SK-N-SH (cell line): ENCODE data around the gene GDPD5.

Experiments used
- EP300 ChIP-seq, 2 experiments: IDR thresholded peaks; 2 replicates each; pipeline versions ENCODE4 v1.4.0 to v1.6.1; 2012; ENCODE audit warnings: borderline replicate concordance in 1 of 2, low read depth in 1 of 2, low read length in 1 of 2
- EZH2phosphoT487 ChIP-seq: fragments of 200-600 bp; sonication (generic); IDR thresholded peaks from 2 replicates; pipeline ENCODE4 v1.6.1; 2017; ENCODE audit warnings: low read depth, mixed run types, mild to moderate bottlenecking, antibody characterized with exemption, moderate library complexity, borderline replicate concordance
- GABPA ChIP-seq: IDR thresholded peaks from 2 replicates; pipeline ENCODE4 v1.4.0; 2012; ENCODE audit warnings: low read depth, mild to moderate bottlenecking
- JUND ChIP-seq: IDR thresholded peaks from 2 replicates; pipeline ENCODE4 v1.4.0; 2012
- NRF1 ChIP-seq: IDR thresholded peaks from 2 replicates; pipeline ENCODE4 v1.6.1; 2012; ENCODE audit warnings: low read depth, mild to moderate bottlenecking, low read length
- SMC3 ChIP-seq: IDR thresholded peaks from 2 replicates; pipeline ENCODE4 v1.6.1; 2012; ENCODE audit warnings: low read depth, low read length, improper control_type of control experiment
- TF ChIP-seq, protein P1 (sequence below): fragments of 200-600 bp; sonication (generic); IDR thresholded peaks from 2 replicates; pipeline ENCODE4 v1.6.1; 2017; ENCODE audit warnings: antibody characterized with exemption, mild to moderate bottlenecking, moderate library complexity

DNA sequence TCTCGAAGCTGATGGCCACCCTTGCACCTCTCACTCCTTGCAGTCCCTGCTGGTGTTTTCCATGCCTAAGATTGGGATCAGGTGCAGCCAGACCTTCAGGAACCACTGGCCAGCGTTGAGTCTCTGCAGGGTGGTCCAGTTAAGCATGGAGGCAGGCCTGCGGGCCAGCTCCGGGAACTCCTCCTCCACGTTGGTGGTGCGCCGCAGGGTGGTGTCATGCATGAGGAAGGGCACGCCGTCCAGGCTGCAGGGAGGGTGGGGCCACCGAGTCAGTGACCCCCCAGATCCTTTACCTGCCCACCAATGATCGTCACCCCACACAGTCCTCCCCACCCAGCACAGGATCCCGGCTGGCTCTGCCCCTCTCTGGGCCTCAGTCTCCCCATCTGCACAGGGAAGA lies 82.7 kb downstream of the GDPD5 start:
- TF ChIP-seq, protein P1, sequence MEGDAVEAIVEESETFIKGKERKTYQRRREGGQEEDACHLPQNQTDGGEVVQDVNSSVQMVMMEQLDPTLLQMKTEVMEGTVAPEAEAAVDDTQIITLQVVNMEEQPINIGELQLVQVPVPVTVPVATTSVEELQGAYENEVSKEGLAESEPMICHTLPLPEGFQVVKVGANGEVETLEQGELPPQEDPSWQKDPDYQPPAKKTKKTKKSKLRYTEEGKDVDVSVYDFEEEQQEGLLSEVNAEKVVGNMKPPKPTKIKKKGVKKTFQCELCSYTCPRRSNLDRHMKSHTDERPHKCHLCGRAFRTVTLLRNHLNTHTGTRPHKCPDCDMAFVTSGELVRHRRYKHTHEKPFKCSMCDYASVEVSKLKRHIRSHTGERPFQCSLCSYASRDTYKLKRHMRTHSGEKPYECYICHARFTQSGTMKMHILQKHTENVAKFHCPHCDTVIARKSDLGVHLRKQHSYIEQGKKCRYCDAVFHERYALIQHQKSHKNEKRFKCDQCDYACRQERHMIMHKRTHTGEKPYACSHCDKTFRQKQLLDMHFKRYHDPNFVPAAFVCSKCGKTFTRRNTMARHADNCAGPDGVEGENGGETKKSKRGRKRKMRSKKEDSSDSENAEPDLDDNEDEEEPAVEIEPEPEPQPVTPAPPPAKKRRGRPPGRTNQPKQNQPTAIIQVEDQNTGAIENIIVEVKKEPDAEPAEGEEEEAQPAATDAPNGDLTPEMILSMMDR = no peak
- TF ChIP-seq NRF1 = no peak
- TF ChIP-seq GABPA = no peak
- no peak for TF ChIP-seq SMC3
- no peak for TF ChIP-seq JUND
- TF ChIP-seq EP300 (IDR thresholded peaks at IDR 0.05; ENCODE audit: borderline replicate concordance in 1 of 2, low read depth in 1 of 2, low read length in 1 of 2) = no peak
- no peak for TF ChIP-seq EZH2phosphoT487
